Hepatocyte (in vitro differentiated cells): ENCODE results near the gene EDEM3. TPM values are rescaled to one million over a fixed set of nuclear protein-coding genes. Genes with fewer than 3 reads are reported as not detected.

Experiments
- DNase-seq: peaks from one replicate; pipeline ENCODE4 v3.0.0-alpha.2; 2016; ENCODE audit warnings: low spot score
- H2AFZ ChIP-seq: fragments of 200-600 bp; sonication (generic); 2 replicates; pipeline ENCODE4 v1.6.0; 2016; ENCODE audit warnings: antibody characterized with exemption, mild to moderate bottlenecking
- H3K27ac ChIP-seq: fragments of 200-600 bp; sonication (generic); 2 replicates; pipeline ENCODE4 v1.5.1; 2016; ENCODE audit warnings: mild to moderate bottlenecking
- H3K27me3 ChIP-seq: fragments of 200-600 bp; sonication (generic); 2 replicates; pipeline ENCODE4 v1.6.1; 2016
- H3K36me3 ChIP-seq: fragments of 200-600 bp; sonication (generic); replicated peaks from 2 replicates; pipeline ENCODE4 v1.5.1; 2016; ENCODE audit warnings: low read depth; ENCODE audit not compliant: insufficient read depth
- H3K4me1 ChIP-seq: fragments of 200-600 bp; sonication (generic); 2 replicates; pipeline ENCODE4 v1.5.1; 2016; ENCODE audit warnings: mild to moderate bottlenecking, moderate library complexity; ENCODE audit not compliant: insufficient read depth
- H3K4me2 ChIP-seq: fragments of 200-600 bp; sonication (generic); 2 replicates; pipeline ENCODE4 v1.6.0; 2016
- H3K4me3 ChIP-seq: fragments of 200-600 bp; sonication (generic); 2 replicates; pipeline ENCODE4 v1.5.1; 2016; ENCODE audit warnings: mild to moderate bottlenecking
- H3K79me2 ChIP-seq: fragments of 200-600 bp; sonication (generic); 2 replicates; pipeline ENCODE4 v1.6.0; 2017; ENCODE audit warnings: mild to moderate bottlenecking
- H3K9me2 ChIP-seq: fragments of 200-600 bp; sonication (generic); replicated peaks from 2 replicates; pipeline ENCODE4 v1.6.0; 2017; ENCODE audit warnings: mild to moderate bottlenecking; ENCODE audit not compliant: insufficient read depth
- H3K9me3 ChIP-seq: fragments of 200-600 bp; sonication (generic); 2 replicates; pipeline ENCODE4 v1.5.1; 2016; ENCODE audit warnings: low read depth, mild to moderate bottlenecking
- H4K20me1 ChIP-seq: fragments of 200-600 bp; sonication (generic); 2 replicates; pipeline ENCODE4 v1.6.0; 2016; ENCODE audit warnings: mild to moderate bottlenecking; ENCODE audit not compliant: insufficient read depth, poor library complexity, severe bottlenecking
- EZH2 ChIP-seq: fragments of 200-600 bp; sonication (generic); IDR thresholded peaks from 2 replicates; pipeline ENCODE4 v1.6.1; 2016; ENCODE audit warnings: antibody characterized with exemption, mild to moderate bottlenecking, borderline replicate concordance
- EZH2phosphoT487 ChIP-seq: fragments of 200-600 bp; sonication (generic); IDR thresholded peaks from one replicate; pipeline ENCODE4 v1.6.1; 2018; ENCODE audit warnings: antibody characterized with exemption, mild to moderate bottlenecking, low read depth, moderate library complexity; ENCODE audit not compliant: unreplicated experiment, severe bottlenecking
- WGBS: methylation state at CpG from one replicate; pipeline ENCODE4 v1.1.6; 2016; ENCODE audit warnings: low lambda C conversion rate; ENCODE audit errors: missing lambda C conversion rate; 5-methylcytosine and 5-hydroxymethylcytosine counted together
- polyA plus RNA-seq: library from polyadenylated mRNA; unstranded; fragments of >200 nt; fragmentation: Nextera tagmentation; extraction: Ambion mirVana; gene quantifications from 2 replicates; pipeline ENCODE4 v1.2.1, GENCODE V29; 2016
- total RNA-seq: library from RNA; depleted of rRNA; stranded (reverse); fragments of >200 nt; gene quantifications from 2 replicates; pipeline ENCODE4 v1.2.3, GENCODE V29; 2014
- TF ChIP-seq, protein P1 (sequence below): fragments of 200-600 bp; sonication (generic); IDR thresholded peaks from 2 replicates; pipeline ENCODE4 v1.5.1; 2016; ENCODE audit warnings: antibody characterized with exemption, mild to moderate bottlenecking; ENCODE audit not compliant: poor library complexity

The EDEM3 gene
- total and polyA plus RNA-seq, 2 experiments from 2014 or later = 14.9 to 54.1 TPM

DNA sequence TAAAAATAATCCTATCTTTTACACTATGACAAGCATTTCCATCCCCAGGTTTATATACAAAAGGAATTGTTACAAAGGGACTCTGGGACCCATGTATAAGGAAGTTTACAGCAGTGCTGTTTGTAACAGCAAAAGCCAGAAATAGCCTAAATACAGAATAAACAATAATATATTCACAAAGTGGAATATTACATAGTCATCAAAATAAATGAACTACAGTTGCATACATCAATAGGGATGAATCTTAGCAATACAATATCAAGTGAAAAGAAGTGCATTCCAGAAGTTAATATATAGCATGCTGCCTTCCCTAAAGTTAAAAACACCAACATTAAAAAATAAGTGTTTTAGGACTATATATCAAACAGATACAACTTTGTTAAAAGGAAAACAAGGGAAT is 77.3 kb downstream of the EDEM3 start:
- H3K4me1 ChIP-seq = no peaks in the 10 kb centered on the region
- H3K27ac ChIP-seq = no peak overlapping the region
- no peaks in the 10 kb centered on the region for H4K20me1 ChIP-seq
- H3K27me3 ChIP-seq = no peaks in the 10 kb centered on the region
- H2AFZ ChIP-seq = no peak overlapping the region
- H3K36me3 ChIP-seq = no peaks in the 10 kb centered on the region
- H3K79me2 ChIP-seq = no peaks in the 10 kb centered on the region
- no peak overlapping the region for H3K4me3 ChIP-seq
- DNase-seq = no peak
- no peaks in the 10 kb centered on the region for H3K9me2 ChIP-seq
- H3K9me3 ChIP-seq = no peaks in the 10 kb centered on the region
- no peak for TF ChIP-seq EZH2phosphoT487
- no peak for TF ChIP-seq EZH2
- TF ChIP-seq, protein P1, sequence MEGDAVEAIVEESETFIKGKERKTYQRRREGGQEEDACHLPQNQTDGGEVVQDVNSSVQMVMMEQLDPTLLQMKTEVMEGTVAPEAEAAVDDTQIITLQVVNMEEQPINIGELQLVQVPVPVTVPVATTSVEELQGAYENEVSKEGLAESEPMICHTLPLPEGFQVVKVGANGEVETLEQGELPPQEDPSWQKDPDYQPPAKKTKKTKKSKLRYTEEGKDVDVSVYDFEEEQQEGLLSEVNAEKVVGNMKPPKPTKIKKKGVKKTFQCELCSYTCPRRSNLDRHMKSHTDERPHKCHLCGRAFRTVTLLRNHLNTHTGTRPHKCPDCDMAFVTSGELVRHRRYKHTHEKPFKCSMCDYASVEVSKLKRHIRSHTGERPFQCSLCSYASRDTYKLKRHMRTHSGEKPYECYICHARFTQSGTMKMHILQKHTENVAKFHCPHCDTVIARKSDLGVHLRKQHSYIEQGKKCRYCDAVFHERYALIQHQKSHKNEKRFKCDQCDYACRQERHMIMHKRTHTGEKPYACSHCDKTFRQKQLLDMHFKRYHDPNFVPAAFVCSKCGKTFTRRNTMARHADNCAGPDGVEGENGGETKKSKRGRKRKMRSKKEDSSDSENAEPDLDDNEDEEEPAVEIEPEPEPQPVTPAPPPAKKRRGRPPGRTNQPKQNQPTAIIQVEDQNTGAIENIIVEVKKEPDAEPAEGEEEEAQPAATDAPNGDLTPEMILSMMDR = no peak
- no peak overlapping the region for H3K4me2 ChIP-seq

- Histone ChIP-seq H3K9me3 (no peaks in the 10 kb centered on the region), H3K27ac (no peak overlapping the region), H3K4me1 (no peaks in the 10 kb centered on the region), H3K4me3 (no peak overlapping the region), H3K36me3 (no peaks in the 10 kb centered on the region), H3K4me2 (no peak overlapping the region), H4K20me1 (no peaks in the 10 kb centered on the region), H3K9me2 (no peaks in the 10 kb centered on the region), H3K79me2 (no peaks in the 10 kb centered on the region), H2AFZ (no peak overlapping the region), H3K27me3 (no peaks in the 10 kb centered on the region)
- WGBS = 74% methylated on average over 9 of the region's 9 CpGs
- no peak for DNase-seq
- TF ChIP-seq EZH2 (no peak), EZH2phosphoT487 (no peak)
- TF ChIP-seq, protein P1 = no peak
Observed at GRCh38 chr1:184673305-184673704, 81.4 kb downstream of the EDEM3 start.

- H3K79me2 ChIP-seq = no peaks in the 10 kb centered on the region
- peak overlapping the region; percentile 40 for H2AFZ ChIP-seq
- no peaks in the 10 kb centered on the region for H3K27me3 ChIP-seq
- no peaks in the 10 kb centered on the region for H3K9me2 ChIP-seq
- WGBS = 38% methylated on average over 9 of the region's 9 CpGs
- no peak overlapping the region for H3K4me3 ChIP-seq
- TF ChIP-seq, protein P1 = no peak
- H3K4me2 ChIP-seq = peak overlapping the region; percentile 47
- H3K36me3 ChIP-seq = no peaks in the 10 kb centered on the region
- H3K9me3 ChIP-seq = no peaks in the 10 kb centered on the region
- no peaks in the 10 kb centered on the region for H4K20me1 ChIP-seq
- no peaks in the 10 kb centered on the region for H3K4me1 ChIP-seq
- H3K27ac ChIP-seq = no peak overlapping the region
- no peak for DNase-seq
Observed at GRCh38 chr1:184672013-184672726, 82.5 kb downstream of the EDEM3 start.

DNA sequence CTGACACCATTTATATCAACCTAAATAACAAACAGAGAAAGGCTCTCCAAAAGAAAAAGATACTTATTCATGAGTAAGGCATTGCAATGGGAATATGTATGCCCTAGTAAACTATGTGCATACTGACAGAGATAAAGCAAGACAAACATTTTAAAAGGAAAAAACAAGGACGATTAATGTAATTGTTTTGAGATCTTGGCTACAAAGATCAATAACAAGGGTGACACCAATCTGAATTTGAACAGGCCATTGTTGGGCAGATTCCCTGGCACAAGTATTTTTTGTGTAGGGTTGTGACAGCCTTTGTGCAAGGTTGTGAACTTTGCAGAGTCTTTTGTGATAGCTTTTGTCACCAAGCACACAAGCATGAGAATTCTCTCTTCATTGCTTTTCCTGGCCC is 85.3 kb downstream of the EDEM3 start:
- H2AFZ ChIP-seq = no peak overlapping the region
- H3K4me3 ChIP-seq = no peak overlapping the region
- 44% methylated on average over 1 of the region's 1 CpG for WGBS
- no peaks in the 10 kb centered on the region for H3K9me2 ChIP-seq
- H3K79me2 ChIP-seq = no peaks in the 10 kb centered on the region
- H3K9me3 ChIP-seq = no peaks in the 10 kb centered on the region
- H3K36me3 ChIP-seq = no peaks in the 10 kb centered on the region
- H4K20me1 ChIP-seq = no peaks in the 10 kb centered on the region
- H3K4me1 ChIP-seq = no peaks in the 10 kb centered on the region
- H3K4me2 ChIP-seq = no peak overlapping the region
- no peak overlapping the region for H3K27ac ChIP-seq
- DNase-seq = no peak
- TF ChIP-seq, protein P1 = no peak
- no peak for TF ChIP-seq EZH2phosphoT487
- TF ChIP-seq EZH2 = no peak
- H3K27me3 ChIP-seq = peaks cover 13% of the 10 kb centered on the region
